ENCODE results near the gene LRRTM4. TPM values are rescaled to one million over a fixed set of nuclear protein-coding genes. Genes with fewer than 3 reads are reported as not detected.

Gene LRRTM4
- total RNA-seq, 4 donors from 2014 or later = 0.09 to 1.1 (median 0.61) TPM

DNA sequence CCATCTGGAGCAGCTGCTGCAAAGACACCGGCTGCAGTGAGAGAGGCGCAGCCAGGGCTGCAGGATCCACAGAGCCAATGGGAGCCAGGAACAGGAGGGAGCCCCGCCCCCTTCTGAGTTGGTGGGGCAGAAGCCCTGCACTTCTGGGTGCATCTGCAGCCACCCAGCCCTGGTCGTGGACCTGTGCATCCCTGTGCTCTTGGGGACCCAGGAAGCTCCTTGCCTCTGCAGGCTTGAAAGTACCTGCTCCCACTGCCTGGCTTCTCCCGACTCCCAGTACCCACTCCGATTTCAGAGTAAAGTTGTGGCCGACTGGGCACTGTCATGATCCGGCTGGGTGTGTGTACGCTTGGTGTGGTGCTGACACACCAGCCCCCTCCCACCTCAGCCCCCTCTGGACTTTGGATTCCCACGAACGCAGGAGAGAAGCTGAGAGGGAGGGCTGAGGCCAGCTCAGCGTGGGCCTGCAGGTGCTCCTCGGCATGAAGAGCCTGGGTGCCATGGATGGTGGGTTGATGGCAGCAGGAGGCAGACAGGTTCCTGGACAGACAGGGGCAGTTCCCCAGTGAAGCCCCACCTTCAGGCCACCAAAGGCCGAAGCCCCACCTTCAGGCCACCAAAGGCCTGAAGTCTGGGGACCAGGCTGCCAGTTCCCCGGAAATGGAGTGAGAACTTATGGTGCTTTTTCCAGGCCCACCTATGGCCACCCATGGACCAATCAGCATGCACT lies 34.9 kb downstream of the LRRTM4 start:
- no peaks in the 10 kb centered on the region for H3K9me3 ChIP-seq
- H3K4me3 ChIP-seq = no peak overlapping the region
- intact Hi-C loops (cut with DNase I; ENCODE audit: low total_unique reads) = no loop called here

DNA sequence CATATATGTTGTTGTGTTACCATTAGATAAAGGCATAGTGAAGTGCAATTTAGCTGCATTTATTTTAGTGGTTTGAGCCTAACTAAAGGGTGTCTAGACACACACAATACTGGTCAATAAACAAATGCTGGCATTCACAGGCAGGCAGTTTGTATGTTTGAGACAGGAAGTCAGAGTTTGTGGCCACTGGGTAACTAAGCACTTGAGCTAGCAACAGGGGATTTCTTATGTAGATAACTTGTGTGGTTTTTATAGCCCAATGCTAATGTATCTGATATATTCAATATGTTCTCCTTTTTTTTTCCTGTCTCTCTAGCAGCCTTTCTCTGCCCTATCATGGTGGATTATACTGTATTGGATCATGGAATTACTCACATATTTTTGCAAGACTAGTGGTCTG lies 38.1 kb downstream of the LRRTM4 start:
- in situ Hi-C loops (cut with MboI; ENCODE audit: low sequenced_read_pairs in 4 of 4) (no loop called here), intact Hi-C loops (cut with DNase I; ENCODE audit: low total_unique reads) (no loop called here)
- Histone ChIP-seq H3K27me3 (no peaks in the 10 kb centered on the region), H3K36me3 (no peaks in the 10 kb centered on the region), H3K27ac (no peak overlapping the region), H3K9me3 (no peaks in the 10 kb centered on the region), H3K4me3 (no peak overlapping the region), H3K4me1 (no peaks in the 10 kb centered on the region)
- no peak for TF ChIP-seq POLR2A (IDR thresholded peaks at IDR 0.05)
- TF ChIP-seq, protein P1, sequence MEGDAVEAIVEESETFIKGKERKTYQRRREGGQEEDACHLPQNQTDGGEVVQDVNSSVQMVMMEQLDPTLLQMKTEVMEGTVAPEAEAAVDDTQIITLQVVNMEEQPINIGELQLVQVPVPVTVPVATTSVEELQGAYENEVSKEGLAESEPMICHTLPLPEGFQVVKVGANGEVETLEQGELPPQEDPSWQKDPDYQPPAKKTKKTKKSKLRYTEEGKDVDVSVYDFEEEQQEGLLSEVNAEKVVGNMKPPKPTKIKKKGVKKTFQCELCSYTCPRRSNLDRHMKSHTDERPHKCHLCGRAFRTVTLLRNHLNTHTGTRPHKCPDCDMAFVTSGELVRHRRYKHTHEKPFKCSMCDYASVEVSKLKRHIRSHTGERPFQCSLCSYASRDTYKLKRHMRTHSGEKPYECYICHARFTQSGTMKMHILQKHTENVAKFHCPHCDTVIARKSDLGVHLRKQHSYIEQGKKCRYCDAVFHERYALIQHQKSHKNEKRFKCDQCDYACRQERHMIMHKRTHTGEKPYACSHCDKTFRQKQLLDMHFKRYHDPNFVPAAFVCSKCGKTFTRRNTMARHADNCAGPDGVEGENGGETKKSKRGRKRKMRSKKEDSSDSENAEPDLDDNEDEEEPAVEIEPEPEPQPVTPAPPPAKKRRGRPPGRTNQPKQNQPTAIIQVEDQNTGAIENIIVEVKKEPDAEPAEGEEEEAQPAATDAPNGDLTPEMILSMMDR (IDR thresholded peaks at IDR 0.05 in 4 of 5, conservative IDR thresholded peaks at IDR 0.05 in 1 of 5) = no peak
- ATAC-seq = no peak
- DNase-seq = no peak

More for the DNA sequence above, 34.9 kb downstream of the LRRTM4 start:
- Histone ChIP-seq H3K27ac (no peak overlapping the region), H3K36me3 (no peaks in the 10 kb centered on the region), H3K27me3 (no peaks in the 10 kb centered on the region), H3K4me1 (no peaks in the 10 kb centered on the region)
- in situ Hi-C loops (cut with MboI; ENCODE audit: low sequenced_read_pairs in 4 of 4) = no loop called here
- TF ChIP-seq, protein P1 (IDR thresholded peaks at IDR 0.05 in 4 of 5, conservative IDR thresholded peaks at IDR 0.05 in 1 of 5) = no peak
- no peak for TF ChIP-seq POLR2A (IDR thresholded peaks at IDR 0.05)
- ATAC-seq = no peak
- no peak for DNase-seq

DNA sequence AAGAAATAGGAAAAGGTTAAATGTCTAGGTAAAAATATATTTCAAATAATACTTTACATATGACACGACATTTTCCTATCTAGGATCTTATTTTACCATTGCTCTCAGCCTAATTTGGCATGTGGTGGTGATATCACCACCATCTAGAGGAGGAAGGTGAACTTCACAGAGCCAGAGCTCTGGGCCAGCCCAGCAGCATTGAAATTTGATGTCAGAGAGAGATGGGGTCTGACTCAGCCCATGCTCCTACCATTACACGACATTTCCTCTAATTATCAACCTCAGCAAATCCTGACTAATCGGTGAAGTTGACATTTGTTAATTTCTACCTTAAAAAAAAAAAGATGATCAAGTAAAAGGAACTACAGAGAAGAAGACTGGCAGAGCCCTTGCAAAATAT lies 42.3 kb downstream of the LRRTM4 start:
- H3K27ac ChIP-seq = no peak overlapping the region
- H3K4me3 ChIP-seq = no peak overlapping the region
- intact Hi-C loops (cut with DNase I; ENCODE audit: low total_unique reads) = no loop called here
- no peak for TF ChIP-seq POLR2A (IDR thresholded peaks at IDR 0.05)
- TF ChIP-seq, protein P1 (IDR thresholded peaks at IDR 0.05 in 4 of 5, conservative IDR thresholded peaks at IDR 0.05 in 1 of 5) = no peak
- H3K9me3 ChIP-seq = no peaks in the 10 kb centered on the region
- in situ Hi-C loops (cut with MboI; ENCODE audit: low sequenced_read_pairs in 4 of 4) = no loop called here
- H3K36me3 ChIP-seq = no peaks in the 10 kb centered on the region
- DNase-seq = no peak
- H3K27me3 ChIP-seq = no peaks in the 10 kb centered on the region
- no peak for ATAC-seq
- no peaks in the 10 kb centered on the region for H3K4me1 ChIP-seq

DNA sequence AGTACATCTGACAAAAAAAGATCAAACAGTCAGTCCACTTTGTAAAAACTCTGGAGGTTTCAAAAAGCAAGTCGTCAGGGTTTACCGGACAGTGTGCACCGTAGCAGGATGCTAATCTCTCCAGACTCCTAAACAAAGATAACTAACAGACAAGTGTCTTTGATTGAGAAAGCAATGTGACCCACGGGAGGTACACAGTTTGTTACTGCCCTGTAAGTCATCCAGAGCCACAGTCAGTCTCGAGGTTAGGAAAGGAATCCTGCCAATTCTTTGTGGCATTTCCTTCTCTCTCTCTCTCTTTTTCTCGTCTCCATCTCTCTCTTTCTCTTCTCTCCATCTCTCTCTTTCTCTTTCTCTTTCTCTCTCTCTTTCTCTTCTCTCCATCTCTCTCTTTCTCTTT lies 42.8 kb downstream of the LRRTM4 start:
- TF ChIP-seq POLR2A (IDR thresholded peaks at IDR 0.05) = no peak
- TF ChIP-seq, protein P1 (IDR thresholded peaks at IDR 0.05 in 4 of 5, conservative IDR thresholded peaks at IDR 0.05 in 1 of 5) = no peak
- Histone ChIP-seq H3K4me1 (no peaks in the 10 kb centered on the region), H3K36me3 (no peaks in the 10 kb centered on the region), H3K4me3 (no peak overlapping the region), H3K27ac (no peak overlapping the region), H3K27me3 (no peaks in the 10 kb centered on the region), H3K9me3 (no peaks in the 10 kb centered on the region)
- ATAC-seq (no peak), DNase-seq (no peak)
- in situ Hi-C loops (cut with MboI; ENCODE audit: low sequenced_read_pairs in 4 of 4) = no loop called here
- intact Hi-C loops (cut with DNase I; ENCODE audit: low total_unique reads) = no loop called here

DNA sequence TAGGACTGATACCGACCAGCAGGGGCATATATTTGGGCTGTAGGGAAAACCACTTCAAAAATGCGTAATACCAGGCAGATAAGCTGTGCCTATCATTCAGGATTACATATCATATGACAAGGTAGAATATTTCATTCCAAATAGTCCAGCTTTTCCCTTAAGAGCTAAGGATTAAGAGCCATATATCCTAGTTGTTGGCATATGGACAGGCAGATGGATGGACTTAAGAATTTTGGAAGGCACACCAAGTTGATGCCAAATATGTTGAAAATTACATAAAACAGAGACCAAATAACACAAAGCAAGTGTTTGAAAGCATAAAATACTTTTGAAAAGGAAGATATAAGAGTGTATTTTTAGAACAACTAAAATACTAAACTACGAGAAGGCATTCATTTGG lies 52.1 kb downstream of the LRRTM4 start:
- DNase-seq (no peak), ATAC-seq (no peak)
- no peaks in the 10 kb centered on the region for H3K36me3 ChIP-seq
- no peaks in the 10 kb centered on the region for H3K27me3 ChIP-seq
- H3K9me3 ChIP-seq = no peaks in the 10 kb centered on the region
- H3K27ac ChIP-seq = no peak overlapping the region
- intact Hi-C loops (cut with DNase I; ENCODE audit: low total_unique reads) = no loop called here
- no peaks in the 10 kb centered on the region for H3K4me1 ChIP-seq
- no peak overlapping the region for H3K4me3 ChIP-seq
- in situ Hi-C loops (cut with MboI; ENCODE audit: low sequenced_read_pairs in 4 of 4) = no loop called here
- TF ChIP-seq, protein P1 (IDR thresholded peaks at IDR 0.05 in 4 of 5, conservative IDR thresholded peaks at IDR 0.05 in 1 of 5) = no peak
- TF ChIP-seq POLR2A (IDR thresholded peaks at IDR 0.05) = no peak

Data from gastrocnemius medialis (tissue), 4 donors.